H1 (cell line): ENCODE measurements around the gene SOCS7. TPM values are rescaled to one million over a fixed set of nuclear protein-coding genes. Genes with fewer than 3 reads are reported as not detected.
A peak's percentile ranks its signal among the peaks of the same experiment; 100 is the strongest.

Source experiments
- CTCF ChIA-PET: fragments of 300-600 bp; sonication (Branson Sonifier 250); formaldehyde crosslinking; loops from one replicate; lab custom pipeline; 2021; ENCODE audit not compliant: partially characterized antibody; lab: Charles Lee
- POLR2A ChIA-PET: fragments of 300-600 bp; sonication (Branson Sonifier 250); formaldehyde crosslinking; loops from one replicate; lab custom pipeline; 2021; ENCODE audit warnings: inconsistent platforms; ENCODE audit not compliant: partially characterized antibody; lab: Charles Lee
- DNase-seq, 2 experiments: peaks; one replicate each; pipeline versions ENCODE4 v3.0.0 to v3.0.0-alpha.2; 2010 to 2022; ENCODE audit warnings: low spot score in 2 of 2, low read depth in 1 of 2, mixed read lengths in 1 of 2
- FAIRE-seq: peaks from 2 replicates; lab custom pipeline; 2011; peaks lifted over from hg19 to GRCh38; lab: Jason Lieb, UNC
- H2AFZ ChIP-seq: 2 replicates; pipeline ENCODE4 v1.8.1; 2012; ENCODE audit warnings: low read length, inconsistent platforms
- H2AK5ac ChIP-seq: 2 replicates; pipeline ENCODE4 v1.6.1; 2013; ENCODE audit warnings: low read depth, low read length
- H2BK120ac ChIP-seq: replicated peaks from 2 replicates; pipeline ENCODE3; 2013; ENCODE audit warnings: low read depth, low read length, inconsistent platforms
- H2BK12ac ChIP-seq: 2 replicates; pipeline ENCODE4 v1.6.1; 2013; ENCODE audit warnings: low read depth, low read length
- H2BK15ac ChIP-seq: 2 replicates; pipeline ENCODE4 v1.6.1; 2013; ENCODE audit warnings: low read length
- H2BK20ac ChIP-seq: 2 replicates; pipeline ENCODE4 v1.6.1; 2013; ENCODE audit warnings: low read length
- H2BK5ac ChIP-seq: 2 replicates; pipeline ENCODE4 v1.6.1; 2013; ENCODE audit warnings: low read depth, low read length
- H3K14ac ChIP-seq: 2 replicates; pipeline ENCODE4 v1.6.1; 2013; ENCODE audit warnings: inconsistent platforms; ENCODE audit not compliant: insufficient read length
- H3K18ac ChIP-seq: 2 replicates; pipeline ENCODE4 v1.6.1; 2013; ENCODE audit warnings: low read length; ENCODE audit errors: extremely low read depth
- H3K23ac ChIP-seq: 2 replicates; pipeline ENCODE4 v1.6.1; 2013; ENCODE audit warnings: inconsistent platforms; ENCODE audit not compliant: insufficient read length
- H3K23me2 ChIP-seq: 2 replicates; pipeline ENCODE4 v1.6.1; 2013; ENCODE audit warnings: low read depth, low read length
- H3K27ac ChIP-seq: 2 replicates; pipeline ENCODE4 v1.6.1; 2011; ENCODE audit warnings: low read depth, low read length, inconsistent platforms
- H3K27me3 ChIP-seq, 4 experiments: replicated peaks in 1 of 4; 1 replicate in 1 of 4; 2 replicates in 3 of 4; pipeline versions ENCODE4 v1.6.1 to v1.8.1; 2011 to 2013; ENCODE audit warnings: low read length in 3 of 4, mild to moderate bottlenecking in 3 of 4, inconsistent platforms in 2 of 4, mixed read lengths in 2 of 4, moderate library complexity in 1 of 4; ENCODE audit not compliant: control insufficient read depth in 3 of 4, insufficient read depth in 3 of 4; ENCODE audit errors: extremely low read depth in 1 of 4
- H3K36me3 ChIP-seq, 4 experiments: 2 replicates each; pipeline versions ENCODE4 v1.6.1 to v1.8.1; 2011 to 2013; ENCODE audit warnings: mild to moderate bottlenecking in 4 of 4, low read length in 3 of 4, moderate library complexity in 2 of 4, control low read depth in 1 of 4, inconsistent platforms in 1 of 4; ENCODE audit not compliant: insufficient read depth in 4 of 4, control insufficient read depth in 2 of 4
- H3K4ac ChIP-seq: replicated peaks from 2 replicates; pipeline ENCODE3; 2013; ENCODE audit warnings: low read length, low read depth, mixed read lengths, inconsistent platforms; ENCODE audit not compliant: insufficient read length
- H3K4me1 ChIP-seq, 4 experiments: replicated peaks in 1 of 4; 1 replicate in 1 of 4; 2 replicates in 3 of 4; pipeline versions ENCODE4 v1.6.1 to v1.8.1; 2011 to 2013; ENCODE audit warnings: low read length in 3 of 4, inconsistent platforms in 2 of 4, mixed read lengths in 1 of 4; ENCODE audit not compliant: insufficient read depth in 4 of 4, control insufficient read depth in 3 of 4
- H3K4me2 ChIP-seq, 2 experiments: 2 replicates each; pipeline versions ENCODE4 v1.6.1 to v1.8.1; 2011 to 2013; ENCODE audit warnings: low read depth in 2 of 2, low read length in 2 of 2, control low read depth in 1 of 2, inconsistent platforms in 1 of 2, mild to moderate bottlenecking in 1 of 2; ENCODE audit not compliant: insufficient read depth in 1 of 2
- H3K4me3 ChIP-seq, 4 experiments: fragments of 200-600, 300-600 bp in 1 of 4; sonication (generic), shearing (Covaris generic), sonication (Bioruptor Twin) in 1 of 4; 2 replicates each; pipeline versions ENCODE4 v1.5.1 to v1.8.1; 2011 to 2016; ENCODE audit warnings: low read length in 4 of 4, low read depth in 3 of 4, control low read depth in 2 of 4, inconsistent platforms in 2 of 4, mild to moderate bottlenecking in 2 of 4, mixed read lengths in 1 of 4, moderate library complexity in 1 of 4; ENCODE audit not compliant: insufficient read depth in 2 of 4; ENCODE audit errors: extremely low read depth in 1 of 4
- H3K56ac ChIP-seq: replicated peaks from 2 replicates; pipeline ENCODE3; 2013; ENCODE audit warnings: low read depth, mild to moderate bottlenecking, mixed read lengths, low read length, inconsistent platforms; ENCODE audit not compliant: insufficient read length
- H3K79me1 ChIP-seq: 2 replicates; pipeline ENCODE4 v1.6.1; 2013; ENCODE audit warnings: low read depth, low read length, control low read depth
- H3K79me2 ChIP-seq, 2 experiments: 2 replicates each; pipeline versions ENCODE4 v1.6.1 to v1.8.1; 2012 to 2013; ENCODE audit warnings: low read length in 2 of 2, mild to moderate bottlenecking in 2 of 2, inconsistent platforms in 1 of 2; ENCODE audit not compliant: insufficient read depth in 2 of 2, control insufficient read depth in 1 of 2
- H3K9ac ChIP-seq, 4 experiments: replicated peaks in 1 of 4; 1 replicate in 1 of 4; 2 replicates in 3 of 4; pipeline versions ENCODE4 v1.6.1 to v1.8.1; 2011 to 2013; ENCODE audit warnings: low read depth in 3 of 4, low read length in 3 of 4, control low read depth in 2 of 4, mild to moderate bottlenecking in 2 of 4, moderate library complexity in 2 of 4, inconsistent platforms in 1 of 4; ENCODE audit errors: extremely low read depth in 1 of 4
- H3K9me3 ChIP-seq, 2 experiments: 2 replicates each; pipeline versions ENCODE4 v1.6.1 to v1.8.1; 2012 to 2013; ENCODE audit warnings: mild to moderate bottlenecking in 2 of 2, moderate library complexity in 2 of 2, control low read depth in 1 of 2, inconsistent platforms in 1 of 2, low read depth in 1 of 2, low read length in 1 of 2, mixed read lengths in 1 of 2; ENCODE audit not compliant: insufficient read depth in 2 of 2
- H4K20me1 ChIP-seq, 2 experiments: replicated peaks in 1 of 2; 2 replicates each; pipeline versions ENCODE3 to v1.8.1; 2011 to 2013; ENCODE audit warnings: inconsistent platforms in 2 of 2, low read length in 2 of 2, mild to moderate bottlenecking in 1 of 2; ENCODE audit not compliant: insufficient read depth in 2 of 2, control insufficient read depth in 1 of 2
- H4K5ac ChIP-seq: 2 replicates; pipeline ENCODE4 v1.6.1; 2013; ENCODE audit warnings: low read length, low read depth, mixed read lengths, inconsistent platforms; ENCODE audit not compliant: insufficient read length
- H4K8ac ChIP-seq: 2 replicates; pipeline ENCODE4 v1.8.0; 2013; ENCODE audit warnings: mild to moderate bottlenecking, moderate library complexity, low read length, inconsistent platforms; ENCODE audit not compliant: insufficient read depth; ENCODE audit errors: extremely low read depth
- H4K91ac ChIP-seq: replicated peaks from 2 replicates; pipeline ENCODE3; 2013; ENCODE audit warnings: low read length, mixed read lengths, inconsistent platforms; ENCODE audit not compliant: insufficient read length
- ASH2L ChIP-seq: fragments of 200-600, 300-600 bp; sonication (generic); IDR thresholded peaks from one replicate; pipeline ENCODE4 v1.7.1; 2017; ENCODE audit warnings: low read length
- BACH1 ChIP-seq: IDR thresholded peaks from 2 replicates; pipeline ENCODE4 v1.6.1; 2012; ENCODE audit warnings: low read length, improper control_type of control experiment
- CTCF ChIP-seq, 3 experiments: IDR thresholded peaks; 1 replicate in 2 of 3; 2 replicates in 1 of 3; pipeline versions ENCODE4 v1.5.1 to v1.6.1; 2011; ENCODE audit warnings: low read length in 3 of 3, mild to moderate bottlenecking in 3 of 3, inconsistent platforms in 2 of 3, low read depth in 1 of 3, moderate library complexity in 1 of 3; ENCODE audit not compliant: insufficient read depth in 1 of 3; ENCODE audit errors: control extremely low read depth in 1 of 3
- KDM1A ChIP-seq: fragments of 200-600, 300-600 bp; sonication (generic); IDR thresholded peaks from 2 replicates; pipeline ENCODE4 v1.7.1; 2016; ENCODE audit warnings: mild to moderate bottlenecking, low read length, borderline replicate concordance
- TAF1 ChIP-seq: IDR thresholded peaks from 2 replicates; pipeline ENCODE4 v1.6.1; 2011; ENCODE audit warnings: mild to moderate bottlenecking, low read depth, low read length
- WGBS, 2 experiments: shearing (Covaris generic) in 1 of 2; methylation state at CpG; one replicate each; pipeline versions ENCODE4 v1.1.6 to v1.1.7; 2013 to 2015; ENCODE audit warnings: low lambda C conversion rate in 2 of 2, mixed read lengths in 2 of 2, inconsistent platforms in 1 of 2, low coverage in 1 of 2, missing lambda C conversion rate in 1 of 2; ENCODE audit not compliant: insufficient replicate concordance in 2 of 2, insufficient coverage in 1 of 2, insufficient read length in 1 of 2; ENCODE audit errors: extremely low coverage in 1 of 2, missing lambda C conversion rate in 1 of 2; 5-methylcytosine and 5-hydroxymethylcytosine counted together
- long read RNA-seq, 2 experiments: library from RNA in 1 of 2; library from capped mRNA in 1 of 2; stranded (forward); transcript quantifications; one replicate each; pipeline ENCODE4 v2.0.0, GENCODE V29; 2021; ENCODE audit warnings: inconsistent platforms in 1 of 2
- polyA minus RNA-seq, 3 experiments: library from RNA; depleted of rRNA, polyadenylated mRNA; stranded (reverse); fragments of >200 nt; gene quantifications; 1 replicate in 2 of 3; 2 replicates in 1 of 3; pipeline ENCODE4 v1.2.3, GENCODE V29; 2011
- polyA plus RNA-seq, 7 experiments: library from polyadenylated mRNA; depleted of rRNA in 3 of 7; stranded (reverse) in 5 of 7; unstranded in 2 of 7; fragments of >200 nt in 5 of 7; fragments of 200-250 nt in 2 of 7; gene quantifications; 1 replicate in 5 of 7; 2 replicates in 1 of 7; 4 replicates in 1 of 7; pipeline versions ENCODE4 v1.2.1 to v1.2.3, GENCODE V29; 2011 to 2013; ENCODE audit warnings: missing spikeins in 2 of 7, mixed read lengths in 2 of 7
- total RNA-seq: library from RNA; stranded (reverse); fragmentation: NEBNext Ultra II Directional; extraction: Animal tissue kit (Norgen Biotek cat#: 25700); gene quantifications from 2 replicates; pipeline ENCODE4 v1.2.1, GENCODE V29; 2021

SOCS7 gene
- total RNA-seq = 26.9 and 28.2 TPM in 2 replicates
- 12.8 and 13.5 TPM in 2 replicates for polyA plus RNA-seq (2011; rRNA removed)
- polyA plus RNA-seq (2011; cell fraction: cytosol; rRNA removed) = 13.7 TPM
- 17.6 TPM for polyA plus RNA-seq (2011; cell fraction: nucleus; rRNA removed)
- polyA plus RNA-seq (2012, experiment 1 of 2) = 14.6 to 20.9 TPM (median 19.2 TPM) in 4 replicates
- polyA plus RNA-seq (2012, experiment 2 of 2) = 6.9 TPM
- polyA plus RNA-seq (2013, experiment 1 of 2) = 9.7 TPM
- polyA plus RNA-seq (2013, experiment 2 of 2) = 10.4 TPM
- 36.2 and 39.2 TPM in 2 replicates for polyA minus RNA-seq (2011; rRNA and poly(A)+ RNA removed)
- 15.3 TPM for polyA minus RNA-seq (2011; cell fraction: cytosol; rRNA and poly(A)+ RNA removed)
- polyA minus RNA-seq (2011; cell fraction: nucleus; rRNA and poly(A)+ RNA removed) = 18.1 TPM
- long read RNA-seq, experiment 1, partial matches to known transcripts = 1 of 12 reads
- long read RNA-seq, experiment 1, other reads (novel, unspliced or antisense) = 11 of 12 reads
- long read RNA-seq, experiment 2, partial matches to known transcripts = 0 of 4 reads
- long read RNA-seq, experiment 2, other reads (novel, unspliced or antisense) = 4 of 4 reads

GRCh38 chr17:38351412-38352222 lies at the start of gene SOCS7:
Gene SOCS7 (plus strand): TSS chr17:38351844. CDS start chr17:38352053, 209 bp downstream.
- Histone ChIP-seq H2BK20ac (peak within 1 kb of the TSS; percentile 82; the same call in 1 of the 2 replicates), H3K27ac (peak within 1 kb of the TSS; percentile 9; the same call in 1 of the 2 replicates), H2BK12ac (peak within 1 kb of the TSS; percentile 69; the same call in 1 of the 2 replicates), H3K9me3 (no peaks in the 10 kb centered on the region), H3K36me3 (no peaks in the 10 kb centered on the region), H4K20me1 (peaks cover 8 to 15% of the 10 kb centered on the region in 2 experiments), H2AK5ac (no peak within 1 kb of the TSS), H3K4me1 (peaks cover 0 to 13% (median 4%) of the 10 kb centered on the region in 4 experiments; a peak in 5 of 7 replicates), H3K79me2 (peaks cover 0 to 35% of the 10 kb centered on the region in 2 experiments; a peak in 3 of 4 replicates), H3K27me3 (no peaks in the 10 kb centered on the region; a peak in 1 of 7 replicates), H3K4ac (no peak within 1 kb of the TSS), H3K14ac (no peak within 1 kb of the TSS), H4K91ac (peak within 1 kb of the TSS; percentile 1), H3K4me2 (peak within 1 kb of the TSS; percentile 73 to 95), H3K23ac (no peak within 1 kb of the TSS), H3K18ac (peak within 1 kb of the TSS; percentile 74), H2BK120ac (no peak within 1 kb of the TSS), H4K5ac (peak within 1 kb of the TSS; percentile 37), H3K56ac (no peak within 1 kb of the TSS), H3K23me2 (peaks cover 13% of the 10 kb centered on the region), H3K9ac (peak within 1 kb of the TSS; percentile 29 to 89 (median 48); a peak in 5 of 7 replicates), H4K8ac (peak within 1 kb of the TSS; percentile 95), H2AFZ (no peak within 1 kb of the TSS), H3K4me3 (peak within 1 kb of the TSS; percentile 67 to 87 (median 74)), H3K79me1 (peaks cover 6% of the 10 kb centered on the region; the same call in 1 of the 2 replicates), H2BK5ac (peak within 1 kb of the TSS; percentile 68), H2BK15ac (0 out of 2 replicates have a peak within 1 kb of the TSS, but pooled peaks have one; percentile 75)
- no peak for FAIRE-seq
- POLR2A ChIA-PET = interaction anchor here (1.0 to 8.9 kb wide), 9 partner anchors 9 to 159 kb away, joined by 3 to 70 read pairs (median 4); no protein-coding TSS in a partner anchor
- 34% methylated on average over 20 of the region's 84 CpGs; no CpG with 5 or more reads in 1 of the 2 experiments for WGBS, 2 experiments
- CTCF ChIA-PET = interaction anchor here (0.8 to 25.7 kb wide), 11 partner anchors 8 to 250 kb away, joined by 3 to 400 read pairs (median 4); partner anchors contain the start of genes ARHGAP23 and GPR179
- DNase-seq = peak; percentile 36 to 95
- TF ChIP-seq BACH1 (peak; percentile 84), CTCF (IDR thresholded peaks at IDR 0.05; ENCODE audit: control extremely low read depth in 1 of 3, insufficient read depth in 1 of 3, low read depth in 1 of 3, low read length in 3 of 3) (no peak), ASH2L (peak; percentile 24), KDM1A (peak; percentile 94; the same call in 1 of the 2 replicates), TAF1 (0 out of 2 replicates have a peak, but pooled peaks have one; percentile 38)
